Measurements from ENCODE around the gene FAXDC2.

Gene FAXDC2

GRCh38 chr5:154871734-154872133 lies 21.3 kb upstream of the FAXDC2 start:
- H3K9me3 Mint-ChIP-seq, result peaks cover 2% of the 10 kb centered on the region
- no peak overlapping the region for H3K4me3 Mint-ChIP-seq
- no peak overlapping the region for H3K27ac Mint-ChIP-seq
- DNase-seq, result no peak
- H3K36me3 Mint-ChIP-seq, result peaks cover 66% of the 10 kb centered on the region
- H3K4me1 Mint-ChIP-seq, result peaks cover 9% of the 10 kb centered on the region
- CTCF ChIA-PET, result interaction anchor here (0.6 kb wide), 1 partner anchor 12 kb away, joined by 3 read pairs; no protein-coding TSS in a partner anchor
- no peaks in the 10 kb centered on the region for H3K27me3 Mint-ChIP-seq

GRCh38 chr5:154868702-154869101 lies 18.3 kb upstream of the FAXDC2 start:
- H3K36me3 Mint-ChIP-seq, result peaks cover 62% of the 10 kb centered on the region
- no peaks in the 10 kb centered on the region for H3K9me3 Mint-ChIP-seq
- peak; percentile 43 for DNase-seq
- H3K4me1 Mint-ChIP-seq, result peaks cover 17% of the 10 kb centered on the region
- H3K27me3 Mint-ChIP-seq, result no peaks in the 10 kb centered on the region
- no peak overlapping the region for H3K27ac Mint-ChIP-seq
- CTCF ChIA-PET, result interaction anchor here (0.8 to 1.4 kb wide), 4 partner anchors 31 to 218 kb away, joined by 3 to 4 read pairs (median 3); no protein-coding TSS in a partner anchor
- H3K4me3 Mint-ChIP-seq, result no peak overlapping the region

- CTCF ChIA-PET, result no interaction called here
- no peak for DNase-seq
- H3K36me3 Mint-ChIP-seq, result peaks cover 60% of the 10 kb centered on the region
- H3K27me3 Mint-ChIP-seq, result no peaks in the 10 kb centered on the region
- H3K4me3 Mint-ChIP-seq, result no peak overlapping the region
- H3K4me1 Mint-ChIP-seq, result peaks cover 33% of the 10 kb centered on the region
- no peak overlapping the region for H3K27ac Mint-ChIP-seq
- no peaks in the 10 kb centered on the region for H3K9me3 Mint-ChIP-seq
Observed at GRCh38 chr5:154866841-154867240, 16.4 kb upstream of the FAXDC2 start.

GRCh38 chr5:154865466-154866184 lies 15.2 kb upstream of the FAXDC2 start:
- Mint-ChIP-seq H3K4me1 (peaks cover 45% of the 10 kb centered on the region), H3K4me3 (no peak overlapping the region), H3K27ac (no peak overlapping the region), H3K9me3 (no peaks in the 10 kb centered on the region), H3K27me3 (no peaks in the 10 kb centered on the region), H3K36me3 (peaks cover 54% of the 10 kb centered on the region)
- CTCF ChIA-PET, result no interaction called here
- no peak for DNase-seq

- no peaks in the 10 kb centered on the region for H3K9me3 Mint-ChIP-seq
- peaks cover 51% of the 10 kb centered on the region for H3K4me1 Mint-ChIP-seq
- H3K27me3 Mint-ChIP-seq, result no peaks in the 10 kb centered on the region
- H3K4me3 Mint-ChIP-seq, result no peak overlapping the region
- H3K27ac Mint-ChIP-seq, result no peak overlapping the region
- DNase-seq, result no peak
- peaks cover 53% of the 10 kb centered on the region for H3K36me3 Mint-ChIP-seq
- CTCF ChIA-PET, result no interaction called here
Observed at GRCh38 chr5:154863291-154864080, 13.1 kb upstream of the FAXDC2 start.

GRCh38 chr5:154862766-154863165 lies 12.4 kb upstream of the FAXDC2 start:
- CTCF ChIA-PET, result no interaction called here
- peaks cover 50% of the 10 kb centered on the region for H3K4me1 Mint-ChIP-seq
- peak overlapping the region; percentile 32 for H3K4me3 Mint-ChIP-seq
- DNase-seq, result no peak
- peak overlapping the region; percentile 9 for H3K27ac Mint-ChIP-seq
- H3K27me3 Mint-ChIP-seq, result no peaks in the 10 kb centered on the region
- H3K36me3 Mint-ChIP-seq, result peaks cover 54% of the 10 kb centered on the region
- no peaks in the 10 kb centered on the region for H3K9me3 Mint-ChIP-seq

- Mint-ChIP-seq H3K4me1 (peaks cover 51% of the 10 kb centered on the region), H3K27me3 (no peaks in the 10 kb centered on the region), H3K36me3 (peaks cover 51% of the 10 kb centered on the region), H3K9me3 (no peaks in the 10 kb centered on the region), H3K27ac (peak overlapping the region; percentile 33), H3K4me3 (peak overlapping the region; percentile 40)
- no peak for DNase-seq
- CTCF ChIA-PET, result no interaction called here
Observed at GRCh38 chr5:154861946-154862345, 11.5 kb upstream of the FAXDC2 start.

GRCh38 chr5:154860765-154861164 lies 10.4 kb upstream of the FAXDC2 start:
- Mint-ChIP-seq H3K27me3 (no peaks in the 10 kb centered on the region), H3K27ac (peak overlapping the region; percentile 100), H3K4me3 (peak overlapping the region; percentile 87), H3K9me3 (no peaks in the 10 kb centered on the region), H3K36me3 (peaks cover 42% of the 10 kb centered on the region), H3K4me1 (peaks cover 53% of the 10 kb centered on the region)
- CTCF ChIA-PET, result interaction anchor here (0.6 to 2.0 kb wide), 3 partner anchors 210 to 229 kb away, joined by 3 to 5 read pairs (median 4); no protein-coding TSS in a partner anchor
- no peak for DNase-seq

GRCh38 chr5:154860123-154860522 lies 9.7 kb upstream of the FAXDC2 start:
- peaks cover 51% of the 10 kb centered on the region for H3K4me1 Mint-ChIP-seq
- H3K27ac Mint-ChIP-seq, result peak overlapping the region; percentile 100
- peaks cover 36% of the 10 kb centered on the region for H3K36me3 Mint-ChIP-seq
- no peaks in the 10 kb centered on the region for H3K9me3 Mint-ChIP-seq
- peak; percentile 34 for DNase-seq
- CTCF ChIA-PET, result interaction anchor here (0.6 to 2.0 kb wide), 4 partner anchors 12 to 228 kb away, joined by 3 to 5 read pairs (median 4); no protein-coding TSS in a partner anchor
- no peaks in the 10 kb centered on the region for H3K27me3 Mint-ChIP-seq
- H3K4me3 Mint-ChIP-seq, result peak overlapping the region; percentile 87

GRCh38 chr5:154858972-154859871 lies 8.8 kb upstream of the FAXDC2 start:
- H3K36me3 Mint-ChIP-seq, result peaks cover 30% of the 10 kb centered on the region
- H3K9me3 Mint-ChIP-seq, result no peaks in the 10 kb centered on the region
- H3K4me3 Mint-ChIP-seq, result peak overlapping the region; percentile 87
- H3K4me1 Mint-ChIP-seq, result peaks cover 51% of the 10 kb centered on the region
- DNase-seq, result peak; percentile 29
- CTCF ChIA-PET, result interaction anchor here (2.0 kb wide), 1 partner anchor 209 kb away, joined by 5 read pairs; no protein-coding TSS in a partner anchor
- peak overlapping the region; percentile 100 for H3K27ac Mint-ChIP-seq
- no peaks in the 10 kb centered on the region for H3K27me3 Mint-ChIP-seq

- no peaks in the 10 kb centered on the region for H3K9me3 Mint-ChIP-seq
- peaks cover 26% of the 10 kb centered on the region for H3K36me3 Mint-ChIP-seq
- no peaks in the 10 kb centered on the region for H3K27me3 Mint-ChIP-seq
- DNase-seq, result peak; percentile 98
- CTCF ChIA-PET, result no interaction called here
- H3K4me3 Mint-ChIP-seq, result peak within 1 kb of the TSS; percentile 87
- H3K4me1 Mint-ChIP-seq, result peaks cover 48% of the 10 kb centered on the region
- H3K27ac Mint-ChIP-seq, result peak within 1 kb of the TSS; percentile 100
Observed at GRCh38 chr5:154858297-154858971, 8.0 kb upstream of the FAXDC2 start, which contains the start of gene CNOT8. CNOT8 (plus strand) TSS chr5:154858627; CDS start chr5:154863279, 4,652 bp downstream.

- peak overlapping the region; percentile 100 for H3K27ac Mint-ChIP-seq
- no peaks in the 10 kb centered on the region for H3K27me3 Mint-ChIP-seq
- peak; percentile 91 for DNase-seq
- peaks cover 20% of the 10 kb centered on the region for H3K36me3 Mint-ChIP-seq
- peaks cover 42% of the 10 kb centered on the region for H3K4me1 Mint-ChIP-seq
- CTCF ChIA-PET, result interaction anchor here (0.8 to 1.9 kb wide), 2 partner anchors 30 to 207 kb away, joined by 3 to 4 read pairs; no protein-coding TSS in a partner anchor
- H3K9me3 Mint-ChIP-seq, result no peaks in the 10 kb centered on the region
- peak overlapping the region; percentile 87 for H3K4me3 Mint-ChIP-seq
Observed at GRCh38 chr5:154857530-154858296, 7.3 kb upstream of the FAXDC2 start.

GRCh38 chr5:154851351-154851750 lies 948 bp upstream of the FAXDC2 start:
- Mint-ChIP-seq H3K36me3 (no peaks in the 10 kb centered on the region), H3K9me3 (no peaks in the 10 kb centered on the region), H3K27ac (no peak overlapping the region), H3K27me3 (no peaks in the 10 kb centered on the region), H3K4me1 (peaks cover 10% of the 10 kb centered on the region), H3K4me3 (no peak overlapping the region)
- no peak for DNase-seq
- CTCF ChIA-PET, result no interaction called here

Measured in activated naive CD4-positive, alpha-beta T cell treated with anti-CD3 and anti-CD28 coated beads, Interleukin-2, amount 10 ng/mL, durations not matched to agents 7 days and 5 days (primary cell).